HCT116 (cell line): Measurements from ENCODE around the gene IPO7. TPM values are rescaled to one million over a fixed set of nuclear protein-coding genes. Genes with fewer than 3 reads are reported as not detected.

Source experiments
- ATAC-seq: fragments of 200-7000 bp; cut with Tn5 transposase; 2 replicates; pipeline ENCODE4 v1.9.1; 2020; ENCODE audit warnings: mild to moderate bottlenecking, moderate library complexity
- BruUV-seq: library from RNA; stranded (reverse); fragments of 400-500 nt; replicated peaks from 2 replicates; lab custom pipeline; 2021; lab: Mats Ljungman, UMichigan
- CTCF ChIA-PET: fragments of 300-600 bp; sonication (Branson Sonifier 250); formaldehyde crosslinking; loops from one replicate; lab custom pipeline; 2021; ENCODE audit warnings: antibody characterized with exemption; lab: Charles Lee
- POLR2A ChIA-PET: fragments of 300-600, 350-600 bp; sonication (Branson Sonifier 250); formaldehyde crosslinking; loops from one replicate; lab custom pipeline; 2021; ENCODE audit warnings: antibody characterized with exemption; lab: Charles Lee
- RAD21 ChIA-PET, 2 experiments: fragments of 300-600 bp; sonication (Branson Sonifier 250); formaldehyde crosslinking; loops; one replicate each; lab custom pipeline; 2023; ENCODE audit warnings: low total read pairs in 2 of 2; ENCODE audit not compliant: uncharacterized antibody in 2 of 2, unreplicated experiment in 2 of 2, low non-redundant PET in 1 of 2; lab: Charles Lee
- DNase-seq: peaks from one replicate; pipeline ENCODE4 v3.0.0-alpha.2; 2010; ENCODE audit warnings: low read depth, low spot score
- H2AFZ ChIP-seq: fragments of 200-600 bp; shearing (Covaris generic), sonication (generic); 2 replicates; pipeline ENCODE4 v1.6.1; 2017; ENCODE audit warnings: low read depth, mixed run types, mixed read lengths, antibody characterized with exemption, low read length; ENCODE audit not compliant: poor library complexity, severe bottlenecking
- H3K27ac ChIP-seq: 2 replicates; pipeline ENCODE4 v1.5.1; 2012; ENCODE audit warnings: low read depth, low read length
- H3K27me3 ChIP-seq: fragments of 200-600 bp; sonication (generic); 2 replicates; pipeline ENCODE4 v1.6.1; 2016; ENCODE audit warnings: mixed run types, low read length, mixed read lengths; ENCODE audit not compliant: insufficient read depth
- H3K36me3 ChIP-seq, 2 experiments: fragments of 200-500 bp in 1 of 2; fragments of 200-600 bp in 1 of 2; sonication (Bioruptor generic) in 1 of 2; sonication (generic) in 1 of 2; 2 replicates each; pipeline versions ENCODE4 v1.5.1 to v1.6.1; 2014 to 2016; ENCODE audit warnings: low read length in 2 of 2, inconsistent platforms in 1 of 2, mixed read lengths in 1 of 2, mixed run types in 1 of 2; ENCODE audit not compliant: insufficient read depth in 2 of 2, control insufficient read depth in 1 of 2
- H3K4me1 ChIP-seq, 2 experiments: fragments of 200-600 bp in 1 of 2; sonication (generic) in 1 of 2; 2 replicates each; pipeline versions ENCODE4 v1.5.1 to v1.6.1; 2012 to 2017; ENCODE audit warnings: low read length in 2 of 2, inconsistent platforms in 1 of 2, mild to moderate bottlenecking in 1 of 2, mixed read lengths in 1 of 2, mixed run types in 1 of 2, moderate library complexity in 1 of 2; ENCODE audit not compliant: insufficient read depth in 2 of 2, control insufficient read depth in 1 of 2
- H3K4me2 ChIP-seq: fragments of 200-600 bp; sonication (generic); 2 replicates; pipeline ENCODE4 v1.6.1; 2017; ENCODE audit warnings: mixed run types, low read length, mixed read lengths
- H3K4me3 ChIP-seq, 2 experiments: fragments of 200-600 bp in 1 of 2; sonication (generic) in 1 of 2; replicated peaks in 1 of 2; 2 replicates each; pipeline ENCODE4 v1.5.1; 2011 to 2016; ENCODE audit warnings: low read length in 2 of 2, control low read depth in 1 of 2, low read depth in 1 of 2, mild to moderate bottlenecking in 1 of 2, mixed read lengths in 1 of 2, mixed run types in 1 of 2
- H3K79me2 ChIP-seq: fragments of 200-600 bp; sonication (generic); 2 replicates; pipeline ENCODE4 v1.6.1; 2017; ENCODE audit warnings: mild to moderate bottlenecking, mixed run types, low read length, moderate library complexity, mixed read lengths; ENCODE audit not compliant: insufficient read depth
- H3K9ac ChIP-seq: fragments of 200-600 bp; sonication (generic); 2 replicates; pipeline ENCODE4 v1.6.1; 2016; ENCODE audit warnings: low read length, mixed read lengths
- H3K9me2 ChIP-seq: fragments of 200-600 bp; sonication (generic), shearing (Covaris generic); 2 replicates; pipeline ENCODE4 v1.6.1; 2017; ENCODE audit warnings: mixed run types, mild to moderate bottlenecking, moderate library complexity; ENCODE audit not compliant: insufficient read depth
- H3K9me3 ChIP-seq, 2 experiments: fragments of 200-500 bp in 1 of 2; fragments of 200-600 bp in 1 of 2; sonication (Bioruptor generic) in 1 of 2; sonication (generic) in 1 of 2; 2 replicates each; pipeline ENCODE4 v1.6.1; 2014 to 2017; ENCODE audit warnings: low read length in 2 of 2, mixed read lengths in 2 of 2, inconsistent platforms in 1 of 2, low read depth in 1 of 2, mild to moderate bottlenecking in 1 of 2, mixed run types in 1 of 2, moderate library complexity in 1 of 2; ENCODE audit not compliant: control insufficient read depth in 1 of 2, insufficient read depth in 1 of 2
- H4K20me1 ChIP-seq: fragments of 200-600 bp; sonication (generic), shearing (Covaris generic); 2 replicates; pipeline ENCODE4 v1.6.1; 2017; ENCODE audit warnings: mixed run types, mild to moderate bottlenecking, moderate library complexity; ENCODE audit not compliant: insufficient read depth
- CTCF ChIP-seq, 3 experiments: fragments of 200-600 bp in 1 of 3; sonication (generic) in 1 of 3; IDR thresholded peaks in 2 of 3; conservative IDR thresholded peaks in 1 of 3; 2 replicates each; pipeline ENCODE4 v1.5.1; 2012 to 2017; ENCODE audit warnings: low read depth in 2 of 3, low read length in 2 of 3, antibody characterized with exemption in 1 of 3, borderline replicate concordance in 1 of 3, control low read depth in 1 of 3, mild to moderate bottlenecking in 1 of 3, mixed read lengths in 1 of 3, mixed run types in 1 of 3, moderate library complexity in 1 of 3; ENCODE audit not compliant: insufficient read depth in 1 of 3
- ELF1 ChIP-seq: IDR thresholded peaks from 2 replicates; pipeline ENCODE4 v1.6.1; 2012; ENCODE audit warnings: low read depth, borderline replicate concordance
- EZH2phosphoT487 ChIP-seq: fragments of 200-600 bp; IDR thresholded peaks from 2 replicates; pipeline ENCODE4 v1.6.1; 2018; ENCODE audit warnings: antibody characterized with exemption, borderline replicate concordance
- RAD21 ChIP-seq: IDR thresholded peaks from 2 replicates; pipeline ENCODE4 v1.6.1; 2012; ENCODE audit warnings: low read depth, mild to moderate bottlenecking
- REST ChIP-seq: IDR thresholded peaks from 2 replicates; pipeline ENCODE4 v1.6.1; 2012; ENCODE audit warnings: low read depth
- SIN3A ChIP-seq: IDR thresholded peaks from 2 replicates; pipeline ENCODE4 v1.6.1; 2012; ENCODE audit warnings: low read depth
- SP1 ChIP-seq: IDR thresholded peaks from 2 replicates; pipeline ENCODE4 v1.6.1; 2012; ENCODE audit warnings: low read depth
- SRF ChIP-seq: IDR thresholded peaks from 2 replicates; pipeline ENCODE4 v1.6.1; 2012; ENCODE audit warnings: low read depth
- YY1 ChIP-seq: IDR thresholded peaks from 2 replicates; pipeline ENCODE4 v1.6.1; 2011; ENCODE audit warnings: low read length, low read depth, moderate library complexity, mild to moderate bottlenecking; ENCODE audit not compliant: insufficient replicate concordance; ENCODE audit errors: extremely low read depth
- ZBTB33 ChIP-seq: IDR thresholded peaks from 2 replicates; pipeline ENCODE4 v1.6.1; 2011; ENCODE audit warnings: mild to moderate bottlenecking, low read length, moderate library complexity; ENCODE audit not compliant: insufficient replicate concordance; ENCODE audit errors: extremely low read depth
- ZFX ChIP-seq: fragments of 450-650 bp; IDR thresholded peaks from 2 replicates; pipeline ENCODE4 v1.6.1; 2017
- intact Hi-C: fragments of 100-400 bp; cut with micrococcal nuclease; formaldehyde crosslinking; loops from 2 replicates; pipeline ENCODE4 v1.10.0; 2022
- total RNA-seq: library from RNA; stranded (reverse); gene quantifications from one replicate; pipeline ENCODE4 v1.2.1, GENCODE V29; 2021; ENCODE audit not compliant: unreplicated experiment
- TF ChIP-seq, protein P1 (sequence below): IDR thresholded peaks from 2 replicates; pipeline ENCODE4 v1.6.1; 2012
- TF ChIP-seq, protein P2 (sequence below): IDR thresholded peaks from 2 replicates; pipeline ENCODE4 v1.6.1; 2012

Gene IPO7
- total RNA-seq, 1 experiment from 2014 or later: 186 TPM

GRCh38 chr11:9377036-9377435 is 7.4 kb upstream of the IPO7 start:
- intact Hi-C loops: no loop called here
- Histone ChIP-seq H3K27me3 (no peaks in the 10 kb centered on the region), H3K27ac (no peak overlapping the region), H3K9me2 (no peaks in the 10 kb centered on the region), H3K9ac (no peak overlapping the region), H2AFZ (no peak overlapping the region), H4K20me1 (no peaks in the 10 kb centered on the region), H3K4me2 (no peak overlapping the region), H3K9me3 (no peaks in the 10 kb centered on the region), H3K4me3 (no peak overlapping the region), H3K79me2 (no peaks in the 10 kb centered on the region), H3K36me3 (no peaks in the 10 kb centered on the region), H3K4me1 (peaks cover 0 to 6% of the 10 kb centered on the region in 2 experiments; a peak in 1 of 4 replicates)
- ChIA-PET POLR2A (no interaction called here), CTCF (interaction anchor here (0.6 kb wide), 1 partner anchor 211 kb away, joined by 3 read pairs; no protein-coding TSS in a partner anchor), RAD21 (no interaction called here)
- TF ChIP-seq, protein P1, sequence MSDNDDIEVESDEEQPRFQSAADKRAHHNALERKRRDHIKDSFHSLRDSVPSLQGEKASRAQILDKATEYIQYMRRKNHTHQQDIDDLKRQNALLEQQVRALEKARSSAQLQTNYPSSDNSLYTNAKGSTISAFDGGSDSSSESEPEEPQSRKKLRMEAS: no peak
- no peak for TF ChIP-seq YY1
- TF ChIP-seq SIN3A: no peak
- TF ChIP-seq EZH2phosphoT487: no peak
- no peak for TF ChIP-seq REST
- no peak for TF ChIP-seq SP1
- no peak for TF ChIP-seq SRF
- TF ChIP-seq RAD21: no peak
- TF ChIP-seq, protein P2, sequence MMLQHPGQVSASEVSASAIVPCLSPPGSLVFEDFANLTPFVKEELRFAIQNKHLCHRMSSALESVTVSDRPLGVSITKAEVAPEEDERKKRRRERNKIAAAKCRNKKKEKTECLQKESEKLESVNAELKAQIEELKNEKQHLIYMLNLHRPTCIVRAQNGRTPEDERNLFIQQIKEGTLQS: no peak
- TF ChIP-seq ELF1: no peak
- TF ChIP-seq ZBTB33: no peak
- no peak for TF ChIP-seq CTCF (IDR thresholded peaks at IDR 0.05 in 2 of 3, conservative IDR thresholded peaks at IDR 0.05 in 1 of 3; ENCODE audit: borderline replicate concordance in 1 of 3, insufficient read depth in 1 of 3, low read depth in 2 of 3, low read length in 2 of 3)
- TF ChIP-seq ZFX: no peak
- DNase-seq: no peak
- no TSS peak for BruUV-seq
- no peak for ATAC-seq
